ENCODE measurements around the gene KCNAB1.

Gene KCNAB1

GRCh38 chr3:156217674-156218352, 97.4 kb downstream of the KCNAB1 start:
- TF ChIP-seq SIN3A (IDR thresholded peaks at IDR 0.05; ENCODE audit: borderline replicate concordance, insufficient read depth, low read length) (no peak), POLR2AphosphoS5 (IDR thresholded peaks at IDR 0.05; ENCODE audit: low read depth, low read length) (no peak), REST (IDR thresholded peaks at IDR 0.05; ENCODE audit: insufficient read depth in 1 of 2, low read depth in 2 of 2, low read length in 2 of 2) (no peak), TAF1 (IDR thresholded peaks at IDR 0.05; ENCODE audit: borderline replicate concordance, insufficient read depth, low read length) (no peak), FOXP2 (optimal IDR thresholded peaks at IDR 0.05; ENCODE audit: borderline replicate concordance, extremely low read depth, extremely low read length, insufficient read depth) (no peak)

- TF ChIP-seq SIN3A (IDR thresholded peaks at IDR 0.05; ENCODE audit: borderline replicate concordance, insufficient read depth, low read length) (no peak), REST (IDR thresholded peaks at IDR 0.05; ENCODE audit: insufficient read depth in 1 of 2, low read depth in 2 of 2, low read length in 2 of 2) (no peak), TAF1 (IDR thresholded peaks at IDR 0.05; ENCODE audit: borderline replicate concordance, insufficient read depth, low read length) (no peak), FOXP2 (optimal IDR thresholded peaks at IDR 0.05; ENCODE audit: borderline replicate concordance, extremely low read depth, extremely low read length, insufficient read depth) (no peak), POLR2AphosphoS5 (IDR thresholded peaks at IDR 0.05; ENCODE audit: low read depth, low read length) (no peak)
Observed at GRCh38 chr3:156218353-156218744, 98.0 kb downstream of the KCNAB1 start.

GRCh38 chr3:156226676-156227420, 106.5 kb downstream of the KCNAB1 start:
- TF ChIP-seq FOXP2 (optimal IDR thresholded peaks at IDR 0.05; ENCODE audit: borderline replicate concordance, extremely low read depth, extremely low read length, insufficient read depth) (no peak), TAF1 (IDR thresholded peaks at IDR 0.05; ENCODE audit: borderline replicate concordance, insufficient read depth, low read length) (no peak), POLR2AphosphoS5 (IDR thresholded peaks at IDR 0.05; ENCODE audit: low read depth, low read length) (no peak)

- TF ChIP-seq POLR2AphosphoS5 (IDR thresholded peaks at IDR 0.05; ENCODE audit: low read depth, low read length), result no peak
- TF ChIP-seq SIN3A (IDR thresholded peaks at IDR 0.05; ENCODE audit: borderline replicate concordance, insufficient read depth, low read length), result no peak
- TF ChIP-seq TAF1 (IDR thresholded peaks at IDR 0.05; ENCODE audit: borderline replicate concordance, insufficient read depth, low read length), result no peak
- no peak for TF ChIP-seq REST (IDR thresholded peaks at IDR 0.05; ENCODE audit: insufficient read depth in 1 of 2, low read depth in 2 of 2, low read length in 2 of 2)
- TF ChIP-seq FOXP2 (optimal IDR thresholded peaks at IDR 0.05; ENCODE audit: borderline replicate concordance, extremely low read depth, extremely low read length, insufficient read depth), result no peak
Observed at GRCh38 chr3:156227704-156228103, 107.3 kb downstream of the KCNAB1 start.

GRCh38 chr3:156230278-156230900, 110.0 kb downstream of the KCNAB1 start:
- TF ChIP-seq REST (IDR thresholded peaks at IDR 0.05; ENCODE audit: insufficient read depth in 1 of 2, low read depth in 2 of 2, low read length in 2 of 2), result no peak
- no peak for TF ChIP-seq TAF1 (IDR thresholded peaks at IDR 0.05; ENCODE audit: borderline replicate concordance, insufficient read depth, low read length)
- no peak for TF ChIP-seq SIN3A (IDR thresholded peaks at IDR 0.05; ENCODE audit: borderline replicate concordance, insufficient read depth, low read length)
- no peak for TF ChIP-seq FOXP2 (optimal IDR thresholded peaks at IDR 0.05; ENCODE audit: borderline replicate concordance, extremely low read depth, extremely low read length, insufficient read depth)
- TF ChIP-seq POLR2AphosphoS5 (IDR thresholded peaks at IDR 0.05; ENCODE audit: low read depth, low read length), result no peak

Measured in PFSK-1 (cell line).